Iris pigment epithelial cell (primary cell): ENCODE measurements around the gene ZNF805.
A peak's percentile ranks its signal among the peaks of the same experiment; 100 is the strongest.

Experiments used
- DNase-seq: peaks from one replicate; pipeline ENCODE4 v3.0.0-alpha.2; 2011; ENCODE audit warnings: low read depth

ZNF805 gene

GRCh38 chr19:57269515-57270250, 29.3 kb downstream of the ZNF805 start:
- DNase-seq: peak; percentile 95

DNA sequence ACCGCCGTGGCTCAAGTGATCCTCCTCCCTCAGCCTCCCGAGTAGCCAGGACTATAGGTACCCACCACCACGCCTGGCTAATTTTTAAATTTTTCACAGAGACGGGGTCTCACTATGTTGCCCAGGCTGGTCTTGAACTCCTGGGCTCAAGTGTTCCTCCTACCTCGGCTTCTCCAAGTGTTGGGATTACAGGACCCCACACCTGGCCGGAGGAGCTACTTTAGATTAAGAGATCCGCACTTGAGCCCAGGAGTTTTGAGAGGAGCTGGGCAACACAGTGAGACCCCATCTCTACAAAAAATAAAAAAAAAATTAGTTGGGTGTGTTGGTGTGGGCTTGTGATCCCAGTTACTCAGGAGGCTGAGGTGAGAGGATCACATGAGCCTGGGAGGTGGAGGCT, 30.8 kb downstream of the ZNF805 start:
- DNase-seq: no peak

DNA sequence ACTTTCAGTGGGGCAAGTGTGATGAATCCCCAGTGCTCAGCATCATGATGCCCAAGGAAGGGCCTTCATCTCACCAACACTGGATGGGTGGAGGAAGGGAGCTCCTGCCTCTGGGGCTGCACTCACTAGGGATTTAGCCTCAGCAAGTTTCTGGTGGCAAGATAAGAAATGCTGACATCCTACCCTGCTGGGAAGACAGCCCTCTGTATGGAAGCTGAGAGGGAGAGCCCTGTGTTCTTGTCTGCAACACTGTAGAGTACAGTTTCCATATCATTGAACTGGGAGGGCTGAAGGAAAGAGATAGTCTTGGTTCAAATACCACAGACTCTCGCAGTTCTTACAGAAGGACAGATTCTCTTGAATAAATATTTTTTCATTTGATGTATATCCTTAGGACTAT, 32.6 kb downstream of the ZNF805 start:
- DNase-seq: no peak

DNA sequence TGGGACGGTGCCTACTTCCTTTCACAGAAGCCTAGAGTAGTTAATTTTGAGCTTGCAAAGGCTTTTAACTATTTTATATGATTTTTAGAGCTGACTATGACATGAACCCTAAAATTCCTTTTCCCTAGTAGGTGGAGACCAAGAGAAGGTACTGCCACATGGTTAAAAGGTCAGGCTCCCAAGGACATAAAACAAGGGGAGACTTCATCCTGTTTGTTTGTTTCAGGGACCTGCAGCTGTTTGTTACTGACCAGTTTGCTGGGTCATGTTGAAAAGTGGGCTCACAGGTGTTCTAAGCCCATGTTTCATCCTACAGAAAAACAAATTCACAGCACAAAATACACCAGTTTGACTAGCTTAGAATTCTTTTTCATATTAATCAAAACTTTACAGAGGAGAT, 36.0 kb downstream of the ZNF805 start:
- DNase-seq: no peak

DNA sequence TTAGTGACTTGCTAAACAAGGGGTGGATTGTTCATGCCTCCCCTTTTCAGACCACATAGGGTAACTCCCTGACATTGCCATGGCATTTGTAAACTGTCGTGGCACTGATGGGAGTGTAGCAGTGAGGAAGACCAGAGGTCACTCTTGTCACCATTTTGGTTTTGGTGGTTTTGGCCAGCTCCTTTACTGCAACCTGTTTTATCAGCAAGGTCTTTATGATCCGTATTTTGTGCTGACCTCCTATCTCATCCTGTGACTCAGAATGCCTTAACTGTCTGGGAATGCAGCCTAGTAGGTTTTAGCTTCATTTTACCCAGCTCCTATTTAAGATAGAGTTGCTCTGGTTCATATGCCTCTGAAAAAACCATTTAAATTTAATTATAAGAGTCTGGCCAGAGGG, 38.0 kb downstream of the ZNF805 start:
- DNase-seq: peak; percentile 88

DNA sequence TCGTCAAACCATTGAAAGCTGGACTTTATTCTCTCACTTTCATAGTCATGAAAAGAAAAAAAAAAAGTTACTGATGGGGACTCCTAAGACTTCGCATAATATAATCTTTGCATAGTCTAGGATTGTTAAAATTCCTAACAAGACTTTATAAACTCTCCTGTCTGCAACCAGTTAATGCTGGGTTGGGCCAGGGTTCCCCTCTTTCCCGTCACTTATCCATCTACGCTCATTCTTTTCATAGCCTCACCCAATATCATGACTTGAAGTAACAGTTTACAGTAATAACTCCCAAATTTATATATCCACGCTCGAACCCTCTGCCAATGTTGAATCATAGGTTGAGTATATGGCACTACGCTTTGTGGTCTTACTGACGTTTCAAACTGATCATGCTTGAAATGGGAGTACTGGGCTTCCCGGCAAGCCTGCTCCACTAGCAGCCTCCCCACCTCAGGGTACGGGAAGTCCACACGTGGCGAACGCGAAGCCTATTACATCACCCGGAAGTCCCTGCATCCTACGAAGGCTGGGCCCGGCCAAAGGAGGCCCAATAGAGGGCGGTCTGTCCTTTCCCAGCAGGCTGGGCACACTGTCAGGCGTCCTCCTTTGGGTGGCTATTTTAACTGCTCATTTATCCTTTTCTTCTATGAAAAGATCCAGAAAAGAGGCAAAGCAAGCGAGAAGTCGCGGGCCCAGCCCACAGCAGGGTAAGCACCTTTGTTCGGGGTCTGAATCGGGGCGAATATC, 39.2 kb downstream of the ZNF805 start:
- DNase-seq: peak; percentile 99

- DNase-seq: peak; percentile 97
Observed at GRCh38 chr19:57280165-57280961, 39.9 kb downstream of the ZNF805 start, which contains the start of gene ZNF460. Gene ZNF460 (plus strand): TSS chr19:57280485. CDS start chr19:57280807, 322 bp downstream.

GRCh38 chr19:57280962-57281400, 40.5 kb downstream of the ZNF805 start:
- no peak for DNase-seq

GRCh38 chr19:57282011-57282643, 41.7 kb downstream of the ZNF805 start:
- no peak for DNase-seq

DNA sequence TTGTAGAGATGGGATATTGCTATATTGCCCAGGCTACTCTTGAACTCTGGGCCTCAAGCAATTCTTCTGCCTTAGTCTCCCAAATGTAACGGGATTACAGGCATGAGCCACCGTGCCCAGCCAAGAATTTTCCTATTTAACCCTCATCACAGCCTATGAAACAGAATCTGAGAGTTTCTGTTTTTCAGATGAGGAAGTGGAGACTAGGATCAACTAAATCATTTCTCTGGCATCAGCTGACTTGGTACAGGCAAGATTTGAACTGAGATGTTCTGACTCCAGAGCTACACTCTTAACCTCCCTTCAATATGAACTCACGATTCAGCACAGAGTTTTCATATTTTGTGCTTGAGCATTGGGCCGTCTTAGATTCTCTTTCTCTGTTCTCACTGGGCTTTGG, 47.9 kb downstream of the ZNF805 start:
- DNase-seq: no peak

- no peak for DNase-seq
Observed at GRCh38 chr19:57290970-57291369, 50.5 kb downstream of the ZNF805 start.

- DNase-seq: no peak
Observed at GRCh38 chr19:57292547-57292946, 52.1 kb downstream of the ZNF805 start.

DNA sequence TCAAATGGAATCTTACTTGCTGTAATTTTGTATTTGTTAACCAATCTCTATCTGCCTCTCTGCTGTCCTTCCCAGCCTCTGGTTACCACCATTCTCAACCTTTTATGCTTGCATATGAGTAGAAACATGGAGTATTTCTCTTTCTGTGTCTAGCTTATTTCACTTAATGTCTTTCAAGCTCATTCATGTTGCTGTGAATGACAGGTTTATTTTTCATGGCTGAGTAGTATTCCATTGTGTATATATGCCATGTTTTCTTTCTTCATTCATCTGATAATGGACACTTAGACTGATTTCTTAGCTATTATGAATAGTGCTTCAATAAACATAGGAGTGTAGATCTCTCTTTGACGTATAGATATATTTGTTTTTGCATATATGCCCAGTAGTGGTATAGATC, 53.3 kb downstream of the ZNF805 start:
- DNase-seq: no peak

DNA sequence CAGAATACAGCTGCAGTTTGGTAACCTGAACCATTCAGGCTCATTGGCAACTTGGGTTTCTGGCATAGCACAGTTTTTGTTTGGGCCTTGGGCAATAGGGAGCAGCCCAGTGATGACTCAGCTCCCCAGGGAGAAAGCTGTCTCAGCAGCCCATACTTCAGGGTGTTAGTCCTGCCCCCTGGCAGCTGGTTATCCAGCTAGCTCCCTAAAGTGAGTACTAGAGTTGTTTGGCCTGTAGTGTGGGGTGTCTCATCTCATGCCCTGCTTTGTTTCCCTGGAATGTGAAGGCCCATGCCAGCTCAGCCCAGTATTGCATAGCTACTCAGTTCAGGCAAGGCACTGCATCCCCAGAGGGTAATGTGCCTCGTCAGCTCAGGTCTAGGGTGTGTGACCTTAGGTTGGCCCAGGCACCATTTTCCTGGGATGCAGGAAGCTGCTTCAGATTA, 61.6 kb downstream of the ZNF805 start:
- DNase-seq: peak; percentile 94

- no peak for DNase-seq
Observed at GRCh38 chr19:57302727-57303401, 62.4 kb downstream of the ZNF805 start.
